SK-N-SH (cell line): Measurements from ENCODE around the gene B3GNT4.
A peak's percentile ranks its signal among the peaks of the same experiment; 100 is the strongest.

Experiments
- EP300 ChIP-seq, 2 experiments: IDR thresholded peaks; 2 replicates each; pipeline versions ENCODE4 v1.4.0 to v1.6.1; 2012; ENCODE audit warnings: borderline replicate concordance in 1 of 2, low read depth in 1 of 2, low read length in 1 of 2
- FOXJ3 ChIP-seq: sonication (generic); formaldehyde crosslinking; IDR thresholded peaks from 2 replicates; pipeline ENCODE4 v1.5.1; 2020; ENCODE audit warnings: mild to moderate bottlenecking, missing genetic modification reagents
- JUND ChIP-seq: IDR thresholded peaks from 2 replicates; pipeline ENCODE4 v1.4.0; 2012
- RAD21 ChIP-seq: IDR thresholded peaks from 2 replicates; pipeline ENCODE4 v1.6.1; 2012; ENCODE audit warnings: mild to moderate bottlenecking, low read length
- TAF1 ChIP-seq: IDR thresholded peaks from 2 replicates; pipeline ENCODE4 v1.6.1; 2012; ENCODE audit warnings: low read depth, mild to moderate bottlenecking, low read length, moderate library complexity, borderline replicate concordance
- TEAD4 ChIP-seq: IDR thresholded peaks from 2 replicates; pipeline ENCODE4 v1.4.0; 2012; ENCODE audit warnings: mild to moderate bottlenecking, borderline replicate concordance; ENCODE audit not compliant: insufficient read depth
- YY1 ChIP-seq: IDR thresholded peaks from 2 replicates; pipeline ENCODE4 v1.4.0; 2012; ENCODE audit warnings: low read depth, mild to moderate bottlenecking

- TF ChIP-seq RAD21 (no peak), TEAD4 (no peak), TAF1 (no peak), FOXJ3 (CRISPR knock-in tag) (peak; percentile 90), YY1 (no peak), JUND (no peak), EP300 (IDR thresholded peaks at IDR 0.05; ENCODE audit: borderline replicate concordance in 1 of 2, low read depth in 1 of 2, low read length in 1 of 2) (peak in 1 of 2 experiments; percentile 82; a peak in 1 of 4 replicates)
Measured at GRCh38 chr12:122155705-122156104, 47.8 kb upstream of the B3GNT4 start.
